A673 (cell line): Measurements from ENCODE around the gene CXCL17.

Experiments used
- EZH2 ChIP-seq: fragments of 200-600 bp; sonication (generic); IDR thresholded peaks from 2 replicates; pipeline ENCODE4 v1.6.1; 2017; ENCODE audit warnings: borderline replicate concordance, low read depth, mild to moderate bottlenecking, mixed read lengths, antibody characterized with exemption, low read length; ENCODE audit not compliant: poor library complexity, severe bottlenecking
- TF ChIP-seq, protein P1 (sequence below): fragments of 300-800, 200-600 bp; sonication (generic); conservative IDR thresholded peaks from 2 replicates; pipeline ENCODE4 v1.5.1; 2017; ENCODE audit warnings: low read depth, mild to moderate bottlenecking, antibody characterized with exemption, low read length, moderate library complexity, mixed read lengths

DNA sequence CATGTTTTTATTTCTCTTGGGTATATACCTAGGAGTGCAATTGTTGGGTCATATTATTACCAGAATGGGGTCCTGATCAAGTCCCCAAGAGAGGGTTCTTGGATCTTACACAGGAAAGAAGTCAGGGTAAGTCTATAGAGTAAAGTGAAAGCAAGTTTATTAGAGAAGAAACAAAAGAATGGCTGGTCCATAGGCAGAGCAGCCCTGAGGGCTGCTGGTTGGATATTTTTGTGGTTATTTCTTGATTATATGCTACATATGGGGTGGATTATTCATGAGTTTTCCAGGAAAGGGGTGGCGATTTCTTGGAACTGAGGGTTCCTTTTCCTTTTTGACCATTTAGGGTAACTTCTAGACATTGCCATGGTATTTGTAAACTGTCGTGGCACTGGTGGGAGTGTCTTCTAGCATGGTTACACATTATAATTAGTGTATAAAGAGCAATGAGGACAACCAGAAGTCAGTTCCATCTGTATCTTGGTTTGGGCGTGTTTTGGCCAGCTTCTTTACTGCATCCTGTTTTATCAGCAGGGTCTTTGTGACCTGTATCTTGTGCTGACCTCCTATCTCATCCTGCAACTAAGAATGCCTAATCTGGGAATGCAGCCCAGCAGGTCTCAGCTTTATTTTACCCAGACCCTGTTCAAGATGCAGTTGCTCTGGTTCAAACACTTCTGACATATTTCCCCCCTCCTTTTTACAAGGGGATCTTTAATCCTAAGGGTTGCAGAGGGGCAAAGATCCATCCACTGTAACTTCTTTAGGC is 44.5 kb upstream of the CXCL17 start:
- TF ChIP-seq, protein P1, sequence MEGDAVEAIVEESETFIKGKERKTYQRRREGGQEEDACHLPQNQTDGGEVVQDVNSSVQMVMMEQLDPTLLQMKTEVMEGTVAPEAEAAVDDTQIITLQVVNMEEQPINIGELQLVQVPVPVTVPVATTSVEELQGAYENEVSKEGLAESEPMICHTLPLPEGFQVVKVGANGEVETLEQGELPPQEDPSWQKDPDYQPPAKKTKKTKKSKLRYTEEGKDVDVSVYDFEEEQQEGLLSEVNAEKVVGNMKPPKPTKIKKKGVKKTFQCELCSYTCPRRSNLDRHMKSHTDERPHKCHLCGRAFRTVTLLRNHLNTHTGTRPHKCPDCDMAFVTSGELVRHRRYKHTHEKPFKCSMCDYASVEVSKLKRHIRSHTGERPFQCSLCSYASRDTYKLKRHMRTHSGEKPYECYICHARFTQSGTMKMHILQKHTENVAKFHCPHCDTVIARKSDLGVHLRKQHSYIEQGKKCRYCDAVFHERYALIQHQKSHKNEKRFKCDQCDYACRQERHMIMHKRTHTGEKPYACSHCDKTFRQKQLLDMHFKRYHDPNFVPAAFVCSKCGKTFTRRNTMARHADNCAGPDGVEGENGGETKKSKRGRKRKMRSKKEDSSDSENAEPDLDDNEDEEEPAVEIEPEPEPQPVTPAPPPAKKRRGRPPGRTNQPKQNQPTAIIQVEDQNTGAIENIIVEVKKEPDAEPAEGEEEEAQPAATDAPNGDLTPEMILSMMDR = no peak
- TF ChIP-seq EZH2 = no peak
